ENCODE measurements around the gene TNRC18. TPM values are rescaled to one million over a fixed set of nuclear protein-coding genes. Genes with fewer than 3 reads are reported as not detected.

The TNRC18 gene
- polyA plus RNA-seq, 3 donors: 0.64 to 49.9 (median 0.70) TPM

DNA sequence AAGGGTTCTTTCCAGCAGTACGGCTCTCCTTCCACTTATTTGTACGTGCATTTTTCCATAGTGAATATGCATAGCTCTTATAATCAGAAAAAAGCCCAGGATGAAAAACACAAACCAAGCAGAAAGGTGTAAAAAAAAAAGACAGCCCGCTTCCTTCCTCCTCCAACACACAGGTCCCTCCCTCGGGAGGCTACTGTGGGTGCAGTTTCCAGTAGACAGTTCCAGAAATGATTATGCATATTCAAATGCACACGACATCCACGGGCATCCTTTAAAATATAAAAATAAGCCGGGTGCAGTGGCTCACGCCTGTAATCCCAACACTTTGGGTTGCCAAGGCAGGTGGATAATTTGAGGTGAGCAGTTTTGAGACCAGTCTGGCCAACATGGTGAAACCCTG, 59.9 kb downstream of the TNRC18 start:
- Mint-ChIP-seq H3K4me3 (no peak overlapping the region), H3K4me1 (peaks cover 7% of the 10 kb centered on the region), H3K27ac (peak overlapping the region in 3 of 7 donors; percentile 18 to 75 (median 37)), H3K27me3 (ENCODE audit: low read depth in 3 of 3) (peaks cover 0 to 3% (median 0%) of the 10 kb centered on the region in 3 donors), H3K9me3 (no peaks in the 10 kb centered on the region), H3K36me3 (peaks cover 45 to 88% of the 10 kb centered on the region in 2 donors)
- H3K27ac ChIP-seq (ENCODE audit: low read depth in 1 of 2, low read length in 2 of 2): no peak overlapping the region
- TF ChIP-seq, protein P1, sequence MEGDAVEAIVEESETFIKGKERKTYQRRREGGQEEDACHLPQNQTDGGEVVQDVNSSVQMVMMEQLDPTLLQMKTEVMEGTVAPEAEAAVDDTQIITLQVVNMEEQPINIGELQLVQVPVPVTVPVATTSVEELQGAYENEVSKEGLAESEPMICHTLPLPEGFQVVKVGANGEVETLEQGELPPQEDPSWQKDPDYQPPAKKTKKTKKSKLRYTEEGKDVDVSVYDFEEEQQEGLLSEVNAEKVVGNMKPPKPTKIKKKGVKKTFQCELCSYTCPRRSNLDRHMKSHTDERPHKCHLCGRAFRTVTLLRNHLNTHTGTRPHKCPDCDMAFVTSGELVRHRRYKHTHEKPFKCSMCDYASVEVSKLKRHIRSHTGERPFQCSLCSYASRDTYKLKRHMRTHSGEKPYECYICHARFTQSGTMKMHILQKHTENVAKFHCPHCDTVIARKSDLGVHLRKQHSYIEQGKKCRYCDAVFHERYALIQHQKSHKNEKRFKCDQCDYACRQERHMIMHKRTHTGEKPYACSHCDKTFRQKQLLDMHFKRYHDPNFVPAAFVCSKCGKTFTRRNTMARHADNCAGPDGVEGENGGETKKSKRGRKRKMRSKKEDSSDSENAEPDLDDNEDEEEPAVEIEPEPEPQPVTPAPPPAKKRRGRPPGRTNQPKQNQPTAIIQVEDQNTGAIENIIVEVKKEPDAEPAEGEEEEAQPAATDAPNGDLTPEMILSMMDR (IDR thresholded peaks at IDR 0.05): no peak
- peaks cover 95% of the 10 kb centered on the region for H3K79me2 ChIP-seq (ENCODE audit: insufficient read depth, low read length)
- H2AFZ ChIP-seq (ENCODE audit: insufficient read depth, low read depth, low read length, poor library complexity, severe bottlenecking): no peak overlapping the region
- DNase-seq: no peak
- H3K4me2 ChIP-seq (replicated peaks; ENCODE audit: extremely low read depth, low read length, poor library complexity, severe bottlenecking): no peak overlapping the region
- H3K9ac ChIP-seq (ENCODE audit: insufficient read depth, low read length, poor library complexity, severe bottlenecking): no peak overlapping the region
- intact Hi-C loops (cut with micrococcal nuclease): no loop called here
- WGBS (ENCODE audit: insufficient coverage): 50% methylated on average over 2 of the region's 8 CpGs
- peaks cover 98% of the 10 kb centered on the region for H4K20me1 ChIP-seq (ENCODE audit: insufficient read depth, low read length)
- no peaks in the 10 kb centered on the region for H3K27me3 ChIP-seq (ENCODE audit: control insufficient read depth in 2 of 2, insufficient read depth in 2 of 2, low read length in 2 of 2)
- H3K9me3 ChIP-seq (replicated peaks in 1 of 2; ENCODE audit: control insufficient read depth in 1 of 2, insufficient read depth in 1 of 2, low read length in 2 of 2): no peaks in the 10 kb centered on the region
- H3K36me3 ChIP-seq (replicated peaks in 1 of 2; ENCODE audit: control insufficient read depth in 1 of 2, insufficient read depth in 2 of 2, low read length in 2 of 2): peaks cover 62 to 89% of the 10 kb centered on the region in 2 donors
- H3K4me1 ChIP-seq (ENCODE audit: control insufficient read depth in 1 of 2, insufficient read depth in 2 of 2, low read length in 2 of 2): no peaks in the 10 kb centered on the region
- no peak overlapping the region for H3K4me3 ChIP-seq (replicated peaks in 1 of 3; ENCODE audit: low read depth in 2 of 3, low read length in 3 of 3)

DNA sequence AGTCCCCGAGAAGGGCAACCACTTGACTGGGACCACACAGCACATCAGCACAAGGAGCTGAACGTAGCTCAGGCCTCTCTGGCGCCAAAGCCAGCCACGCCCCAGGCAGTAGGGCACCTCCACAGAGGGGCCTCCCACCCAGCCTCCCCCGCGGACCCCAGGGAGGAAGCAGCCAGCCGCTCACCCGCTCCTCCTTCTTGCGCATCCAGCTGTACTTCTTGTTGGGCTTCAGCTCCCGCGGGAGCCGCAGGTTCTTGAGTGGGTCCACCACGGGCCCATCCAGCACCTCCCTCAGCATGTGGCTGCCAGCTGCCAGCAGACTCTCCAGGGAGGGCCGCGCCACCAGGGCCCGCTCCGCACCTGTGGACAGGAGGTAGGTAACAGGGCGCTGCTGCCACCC, 61.2 kb downstream of the TNRC18 start:
- Histone ChIP-seq H3K27ac (ENCODE audit: low read depth in 1 of 2, low read length in 2 of 2) (no peak overlapping the region), H3K9ac (ENCODE audit: insufficient read depth, low read length, poor library complexity, severe bottlenecking) (no peak overlapping the region), H3K27me3 (ENCODE audit: control insufficient read depth in 2 of 2, insufficient read depth in 2 of 2, low read length in 2 of 2) (no peaks in the 10 kb centered on the region), H3K9me3 (replicated peaks in 1 of 2; ENCODE audit: control insufficient read depth in 1 of 2, insufficient read depth in 1 of 2, low read length in 2 of 2) (no peaks in the 10 kb centered on the region), H4K20me1 (ENCODE audit: insufficient read depth, low read length) (peaks cover 98% of the 10 kb centered on the region), H2AFZ (ENCODE audit: insufficient read depth, low read depth, low read length, poor library complexity, severe bottlenecking) (no peak overlapping the region), H3K79me2 (ENCODE audit: insufficient read depth, low read length) (peaks cover 95% of the 10 kb centered on the region), H3K4me1 (ENCODE audit: control insufficient read depth in 1 of 2, insufficient read depth in 2 of 2, low read length in 2 of 2) (no peaks in the 10 kb centered on the region), H3K4me3 (replicated peaks in 1 of 3; ENCODE audit: low read depth in 2 of 3, low read length in 3 of 3) (no peak overlapping the region), H3K36me3 (replicated peaks in 1 of 2; ENCODE audit: control insufficient read depth in 1 of 2, insufficient read depth in 2 of 2, low read length in 2 of 2) (peaks cover 68 to 90% of the 10 kb centered on the region in 2 donors), H3K4me2 (replicated peaks; ENCODE audit: extremely low read depth, low read length, poor library complexity, severe bottlenecking) (no peak overlapping the region)
- no peak for DNase-seq
- Mint-ChIP-seq H3K4me1 (peaks cover 7% of the 10 kb centered on the region), H3K36me3 (peaks cover 52 to 90% of the 10 kb centered on the region in 2 donors), H3K9me3 (no peaks in the 10 kb centered on the region), H3K4me3 (no peak overlapping the region), H3K27me3 (ENCODE audit: low read depth in 3 of 3) (no peaks in the 10 kb centered on the region), H3K27ac (peak overlapping the region in 1 of 7 donors; percentile 47)
- TF ChIP-seq, protein P1 (IDR thresholded peaks at IDR 0.05): no peak
- WGBS (ENCODE audit: insufficient coverage): 95% methylated on average over 13 of the region's 18 CpGs
- intact Hi-C loops (cut with micrococcal nuclease): no loop called here

All from CD14-positive monocyte (primary cell).